ENCODE measurements around the gene ZNF268.

Gene ZNF268

DNA sequence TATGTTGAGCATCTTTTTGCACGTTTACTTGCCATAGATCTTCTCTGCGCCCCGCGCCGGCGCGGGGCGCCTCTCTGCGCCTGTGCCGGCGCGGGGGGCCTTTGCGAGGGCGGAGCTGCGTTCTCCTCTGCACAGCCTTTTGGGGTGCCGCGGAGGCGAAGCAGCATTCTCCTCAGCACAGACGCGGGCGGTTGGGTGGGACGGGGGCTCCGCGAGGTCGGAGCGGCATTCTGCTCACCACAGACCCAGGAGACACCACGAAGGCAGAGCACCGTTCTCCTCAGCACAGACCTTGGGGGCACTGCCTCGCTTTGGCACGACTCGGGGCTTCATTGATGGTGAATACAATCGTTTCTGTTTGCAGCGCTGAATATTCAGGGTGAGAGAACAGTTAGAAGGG is 82.9 kb downstream of the ZNF268 start:
- no peaks in the 10 kb centered on the region for H3K27me3 ChIP-seq (ENCODE audit: control insufficient read depth in 1 of 2, insufficient read depth in 2 of 2, low read length in 2 of 2)
- no peak overlapping the region for H3K9ac ChIP-seq (ENCODE audit: low read length)
- H3K4me1 ChIP-seq (ENCODE audit: insufficient read depth, low read length), result no peaks in the 10 kb centered on the region
- H3K4me3 ChIP-seq (ENCODE audit: low read depth in 1 of 2, low read length in 2 of 2), result no peak overlapping the region
- H3K9me3 ChIP-seq (ENCODE audit: low read length), result no peaks in the 10 kb centered on the region
- H3K27ac ChIP-seq (ENCODE audit: low read depth, low read length), result no peak overlapping the region
- no peaks in the 10 kb centered on the region for H3K36me3 ChIP-seq (ENCODE audit: insufficient read depth, low read length)
